HG03565 (cell line): ENCODE measurements around the gene MYPN.

ENCODE experiments used
- ATAC-seq: cut with Tn5 transposase; IDR thresholded peaks from one replicate; pipeline ENCODE4 v1.9.1; 2021; ENCODE audit warnings: mild to moderate bottlenecking, moderate library complexity; ENCODE audit not compliant: unreplicated experiment

The MYPN gene

DNA sequence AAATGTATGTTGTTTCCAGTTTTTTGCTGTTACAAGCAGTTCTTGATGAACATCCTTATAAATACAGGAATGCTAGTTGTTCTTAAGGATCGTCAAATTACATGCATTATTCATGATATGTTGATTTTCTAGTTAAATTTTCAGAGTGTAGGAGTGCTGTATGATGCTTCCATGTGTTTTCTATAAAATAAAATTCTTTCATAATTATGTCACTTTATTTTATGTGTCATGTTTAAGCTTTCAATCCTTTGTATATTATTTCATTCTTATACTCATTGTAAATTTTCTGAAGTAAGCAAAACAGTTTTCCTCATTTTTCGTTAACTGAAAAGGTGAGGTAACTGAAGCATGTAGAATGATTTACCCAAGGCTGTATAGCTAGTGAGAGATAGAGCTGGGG lies 16.8 kb upstream of the MYPN start:
- ATAC-seq: no peak

DNA sequence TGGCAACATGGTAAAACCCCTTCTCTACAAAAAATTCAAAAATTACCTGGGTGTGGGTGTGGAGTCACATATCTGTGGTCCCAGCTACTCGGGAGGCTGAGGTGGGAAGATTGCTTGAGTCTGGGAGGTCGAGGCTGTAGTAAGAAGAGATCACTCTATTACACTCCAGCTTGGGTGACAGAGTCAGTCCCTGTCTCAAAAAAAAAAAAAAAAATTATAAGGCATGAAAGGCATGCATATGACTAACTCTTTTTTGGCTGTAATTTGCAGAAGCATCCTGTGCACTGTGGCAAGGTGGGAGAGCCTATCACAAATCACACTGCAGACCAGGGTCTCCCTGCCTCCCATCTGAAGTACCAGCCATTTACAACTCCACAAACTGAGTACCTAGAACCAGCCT lies 14.1 kb upstream of the MYPN start:
- ATAC-seq: no peak

DNA sequence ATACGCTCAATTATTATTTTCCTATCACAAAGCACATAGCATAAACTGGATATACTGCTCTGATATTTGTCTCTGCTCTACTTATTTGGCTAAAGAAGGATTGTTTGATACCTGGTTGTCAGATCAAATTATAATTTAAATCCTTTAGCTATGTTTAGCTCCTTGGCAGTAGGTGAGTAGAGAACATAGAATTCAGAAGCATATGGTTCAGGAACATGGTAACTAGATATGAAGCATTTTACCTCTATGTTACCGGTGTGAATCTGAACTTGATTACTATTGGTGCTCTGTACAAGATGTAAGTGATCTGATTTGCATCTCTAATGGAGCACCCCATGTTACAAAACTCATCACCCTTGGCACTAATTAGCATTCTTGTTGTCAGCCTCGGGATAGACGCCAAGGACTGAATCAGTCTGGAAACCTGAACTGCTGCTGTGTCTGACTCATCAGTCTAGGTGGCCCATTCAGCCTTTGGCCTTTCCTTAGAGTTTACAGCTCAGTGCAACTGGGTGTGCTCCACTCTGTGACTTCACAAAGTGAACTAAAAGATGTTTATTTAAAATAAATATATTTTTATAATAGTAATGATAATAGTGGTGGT lies 12.3 kb upstream of the MYPN start:
- no peak for ATAC-seq

DNA sequence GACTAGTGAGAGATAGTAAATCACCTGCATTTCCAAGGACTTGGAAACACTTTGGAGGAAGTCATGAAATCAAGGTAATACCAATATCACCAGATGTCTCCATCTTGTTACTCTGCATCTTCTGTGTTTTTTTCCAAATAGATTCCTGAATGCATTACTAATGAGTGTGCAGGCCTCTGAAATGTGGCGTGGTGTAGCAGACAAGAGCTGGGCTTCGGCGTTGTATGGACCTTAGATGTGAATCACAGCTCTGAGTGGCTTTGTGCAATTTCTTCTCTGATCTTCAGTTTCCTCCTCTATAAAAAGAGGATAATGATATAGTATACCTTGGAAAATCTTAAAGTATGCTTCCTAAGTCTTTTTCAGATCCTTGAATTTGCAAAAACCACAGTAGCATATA lies 9.6 kb upstream of the MYPN start:
- ATAC-seq: no peak

DNA sequence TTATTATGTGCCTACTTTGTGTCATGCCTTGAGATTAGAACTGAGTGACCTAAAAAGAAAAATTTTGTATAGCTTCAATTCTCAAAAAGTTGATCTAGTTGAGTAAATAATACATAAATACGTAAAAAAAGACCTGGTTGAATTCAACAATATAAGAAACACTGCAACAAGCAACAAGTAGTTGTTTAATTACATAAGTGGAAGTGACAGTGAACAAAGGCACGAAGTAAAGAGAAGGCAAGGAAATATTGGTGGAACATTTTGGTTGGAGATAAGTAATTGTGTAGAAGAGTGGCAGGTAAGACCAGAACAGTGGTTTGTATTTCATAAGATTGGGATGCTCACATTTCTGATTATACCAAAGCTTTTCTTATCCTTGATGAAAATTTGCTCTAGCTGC lies 8.2 kb upstream of the MYPN start:
- no peak for ATAC-seq

DNA sequence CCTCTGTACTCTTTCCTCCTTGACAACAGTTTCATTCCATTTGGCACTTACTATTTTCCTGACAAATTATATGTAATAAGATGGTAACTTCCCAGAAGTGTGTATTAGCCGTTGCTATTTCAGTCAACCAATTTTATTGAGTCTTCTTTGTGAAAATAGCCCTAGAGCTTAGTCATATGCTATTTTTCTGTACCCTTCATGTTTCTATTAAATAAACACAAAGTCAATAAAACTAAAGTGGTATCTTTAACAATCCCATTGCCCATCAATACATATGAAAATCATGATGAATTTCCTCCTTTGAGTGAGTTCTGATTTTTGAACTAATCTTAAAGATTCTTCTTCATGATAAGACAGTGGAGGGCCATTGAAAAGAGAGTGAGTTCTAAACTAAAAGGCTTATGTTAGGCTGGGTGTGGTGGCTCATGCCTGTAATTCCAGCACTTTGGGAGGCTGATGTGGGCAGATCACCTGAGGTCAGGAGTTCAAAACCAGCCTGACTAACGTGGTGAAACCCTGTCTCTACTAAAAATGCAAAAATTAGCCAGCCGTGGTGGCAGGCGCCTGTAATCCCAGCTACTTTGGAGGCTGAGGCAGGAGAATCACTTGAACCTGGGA lies 5.9 kb upstream of the MYPN start:
- ATAC-seq: no peak

DNA sequence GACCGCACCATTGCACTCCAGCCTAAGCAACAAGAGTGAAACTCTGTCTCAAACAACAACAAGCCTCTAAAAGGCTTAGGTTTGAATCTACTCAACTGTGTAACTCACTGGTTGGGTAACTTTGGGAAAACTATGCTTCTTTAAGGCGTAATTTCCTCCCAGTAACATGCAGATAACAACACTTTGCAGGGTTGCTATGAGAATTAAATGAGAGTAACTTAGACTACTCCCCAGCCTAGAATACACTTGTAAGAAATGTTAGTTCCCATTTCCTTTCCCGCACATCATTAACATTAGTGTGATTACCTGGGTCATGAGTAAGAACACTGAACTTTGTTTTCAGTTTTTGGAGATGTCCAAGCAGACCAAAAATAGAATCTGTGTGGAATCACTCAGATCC lies 5.4 kb upstream of the MYPN start:
- ATAC-seq: no peak

DNA sequence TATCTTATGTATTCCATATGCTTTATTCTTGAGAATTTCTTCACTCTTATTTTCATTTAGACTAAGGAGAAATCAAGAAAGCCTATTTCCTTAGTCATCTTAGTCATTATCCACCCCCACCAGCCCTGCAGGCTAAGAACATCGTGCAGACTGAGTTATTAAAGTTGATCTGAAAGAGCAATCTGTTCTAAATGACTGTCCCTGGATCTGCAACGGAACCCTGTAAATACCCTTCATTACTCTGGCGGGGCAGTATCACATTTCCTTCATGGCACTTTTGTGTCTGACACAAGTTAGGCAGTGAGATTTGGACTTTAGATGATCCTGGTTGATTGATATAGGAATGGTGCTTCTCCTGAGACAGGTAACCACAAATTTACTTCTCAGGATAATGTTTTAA lies 3.5 kb upstream of the MYPN start:
- ATAC-seq: no peak

DNA sequence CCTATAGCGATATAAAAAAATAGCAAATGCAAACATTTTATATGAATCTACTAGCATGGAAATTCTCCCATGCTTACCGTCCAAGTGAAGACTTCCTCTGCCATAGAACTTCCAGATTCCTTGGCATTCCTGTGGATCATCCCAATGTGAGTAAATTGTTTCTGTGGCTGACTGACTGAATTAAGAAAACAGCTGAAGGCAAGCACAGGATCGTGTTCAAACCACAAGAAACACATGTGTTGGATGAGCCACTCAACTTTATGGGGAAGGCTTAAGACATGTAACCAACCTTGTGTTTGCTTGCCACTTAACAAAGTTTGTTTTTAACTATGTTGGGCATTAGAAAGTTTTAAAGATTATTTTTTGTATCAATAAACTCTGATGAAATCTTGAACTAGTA lies 2.6 kb upstream of the MYPN start:
- ATAC-seq: no peak

DNA sequence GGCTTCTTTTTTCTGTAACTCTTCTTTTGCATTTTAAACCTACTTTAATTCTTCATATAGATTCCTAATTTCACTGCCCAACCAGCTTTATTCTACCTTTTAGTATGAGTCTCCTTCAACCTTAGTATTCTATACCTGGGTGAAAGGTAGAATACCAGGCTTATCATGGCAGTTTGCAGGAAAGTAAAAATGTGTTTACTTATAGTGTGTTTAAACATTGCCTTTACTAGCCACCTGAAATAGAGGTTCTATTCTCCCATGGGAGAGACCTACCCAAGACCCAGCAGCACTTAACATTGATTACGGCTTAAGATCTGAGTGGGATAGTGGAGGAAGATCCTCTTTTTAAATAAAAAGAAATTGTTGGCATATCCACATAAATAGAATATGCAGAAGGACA lies 1.6 kb upstream of the MYPN start:
- ATAC-seq: no peak

DNA sequence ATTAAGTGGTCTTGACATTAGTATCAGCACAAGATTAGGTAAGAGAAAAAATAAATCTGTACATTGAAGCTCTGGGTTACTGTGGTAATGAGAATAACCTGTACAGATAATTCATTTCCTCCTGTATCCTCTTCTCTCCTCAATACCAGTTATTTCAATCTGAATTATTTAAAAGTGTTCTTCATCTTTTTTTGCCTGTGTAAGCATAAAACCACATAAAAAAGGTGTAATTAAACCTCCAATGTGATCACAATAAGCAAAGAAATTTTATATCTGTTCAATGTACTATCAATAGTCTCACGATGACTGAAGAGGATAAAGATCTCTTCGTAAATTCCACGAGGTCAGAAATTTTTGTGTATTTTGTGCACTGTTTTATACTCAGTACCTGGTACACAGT lies 1.2 kb upstream of the MYPN start:
- ATAC-seq: no peak

DNA sequence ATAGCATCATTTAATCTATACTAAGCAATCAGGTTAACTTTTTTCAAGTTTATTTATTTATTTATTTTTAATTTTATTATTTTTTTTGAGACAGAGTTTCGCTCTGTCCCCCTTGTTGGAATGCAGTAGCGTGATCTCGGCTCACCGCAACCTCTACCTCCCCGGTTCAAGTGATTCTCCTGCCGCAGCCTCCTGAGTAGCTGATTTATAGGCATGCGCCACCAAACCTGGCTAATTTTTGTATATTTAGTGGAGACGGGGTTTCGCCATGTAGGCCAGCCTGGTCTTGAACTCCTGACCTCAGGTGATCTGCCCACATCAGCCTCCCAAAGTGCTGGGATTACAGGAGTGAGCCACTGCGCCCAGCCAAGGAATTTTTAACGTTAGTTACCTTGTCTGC lies 635 bp upstream of the MYPN start:
- ATAC-seq: no peak

DNA sequence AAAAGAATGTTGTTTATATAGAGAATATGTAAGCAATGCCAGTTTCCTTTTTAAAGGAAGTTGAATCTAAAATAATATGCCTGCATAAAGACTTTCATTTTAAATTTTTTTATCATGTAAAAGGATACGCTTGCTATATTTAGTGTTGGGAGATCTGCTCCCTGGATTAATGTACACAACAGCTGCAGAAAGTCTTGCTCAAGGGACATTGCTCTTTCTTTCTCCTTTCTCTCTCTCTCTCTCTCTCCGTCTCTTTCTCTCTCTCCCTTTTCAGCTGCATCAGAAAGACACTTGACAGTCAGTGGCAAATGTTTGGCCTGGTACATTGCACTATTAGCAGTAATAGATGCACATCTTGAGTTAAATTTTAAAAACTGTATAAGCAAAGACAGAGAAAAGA lies 739 bp downstream of the MYPN start:
- no peak for ATAC-seq

DNA sequence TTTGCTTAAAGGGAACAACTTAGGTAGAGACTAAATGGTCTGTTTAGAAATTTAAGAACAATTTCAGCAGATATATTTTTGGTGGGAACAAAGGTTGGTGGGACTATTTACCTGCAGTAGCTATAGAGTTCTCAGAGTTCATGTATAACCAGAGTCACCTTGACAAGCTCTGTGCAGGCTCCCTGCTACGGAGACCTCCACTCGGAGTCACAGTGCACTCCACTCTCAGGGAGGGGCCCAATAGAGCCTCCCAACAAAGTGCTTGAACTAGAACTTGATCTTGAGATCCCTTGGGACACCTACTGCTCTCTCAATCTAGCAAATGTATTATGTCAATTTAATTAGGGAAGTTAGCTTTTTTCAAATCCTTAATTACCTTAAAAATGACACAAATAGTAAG lies 2.3 kb downstream of the MYPN start:
- ATAC-seq: no peak

DNA sequence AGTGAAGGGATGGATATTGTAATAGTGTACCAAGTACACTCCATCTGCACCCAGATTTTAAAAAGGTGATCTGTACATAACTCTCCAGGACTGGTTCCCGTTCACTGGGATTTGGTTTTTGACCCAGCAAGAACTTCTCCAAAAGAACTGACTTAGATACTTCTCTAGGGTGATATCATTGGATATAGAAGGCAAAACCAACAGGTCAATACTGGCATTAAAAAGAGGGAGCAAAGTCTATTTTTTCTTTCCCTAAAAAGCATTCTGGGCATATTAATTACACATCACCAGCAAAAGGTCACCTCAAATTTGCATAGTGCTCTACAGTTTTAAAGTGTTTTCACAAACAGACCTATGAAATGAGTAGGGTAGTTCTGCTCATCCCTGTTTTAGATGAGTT lies 3.5 kb downstream of the MYPN start:
- ATAC-seq: no peak

DNA sequence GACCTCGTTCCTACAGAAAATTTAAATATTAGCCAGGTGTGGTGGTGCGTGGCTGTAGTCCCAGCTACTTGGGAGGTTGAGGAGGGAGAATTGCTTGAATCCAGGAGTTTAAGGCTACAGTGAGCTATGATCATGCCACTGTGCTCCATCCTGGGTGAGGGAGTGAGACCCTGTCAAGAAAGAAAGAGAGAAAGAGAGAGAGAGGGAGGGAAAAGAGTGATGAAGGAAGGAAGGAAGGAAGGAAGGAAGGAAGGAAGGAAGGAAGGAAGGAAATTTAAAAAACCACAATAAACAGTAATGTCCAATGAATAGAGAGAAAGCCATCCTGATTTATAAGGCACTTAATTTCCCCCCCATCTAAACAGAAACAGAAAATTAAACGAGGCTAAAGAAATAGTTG lies 9.4 kb downstream of the MYPN start:
- no peak for ATAC-seq

DNA sequence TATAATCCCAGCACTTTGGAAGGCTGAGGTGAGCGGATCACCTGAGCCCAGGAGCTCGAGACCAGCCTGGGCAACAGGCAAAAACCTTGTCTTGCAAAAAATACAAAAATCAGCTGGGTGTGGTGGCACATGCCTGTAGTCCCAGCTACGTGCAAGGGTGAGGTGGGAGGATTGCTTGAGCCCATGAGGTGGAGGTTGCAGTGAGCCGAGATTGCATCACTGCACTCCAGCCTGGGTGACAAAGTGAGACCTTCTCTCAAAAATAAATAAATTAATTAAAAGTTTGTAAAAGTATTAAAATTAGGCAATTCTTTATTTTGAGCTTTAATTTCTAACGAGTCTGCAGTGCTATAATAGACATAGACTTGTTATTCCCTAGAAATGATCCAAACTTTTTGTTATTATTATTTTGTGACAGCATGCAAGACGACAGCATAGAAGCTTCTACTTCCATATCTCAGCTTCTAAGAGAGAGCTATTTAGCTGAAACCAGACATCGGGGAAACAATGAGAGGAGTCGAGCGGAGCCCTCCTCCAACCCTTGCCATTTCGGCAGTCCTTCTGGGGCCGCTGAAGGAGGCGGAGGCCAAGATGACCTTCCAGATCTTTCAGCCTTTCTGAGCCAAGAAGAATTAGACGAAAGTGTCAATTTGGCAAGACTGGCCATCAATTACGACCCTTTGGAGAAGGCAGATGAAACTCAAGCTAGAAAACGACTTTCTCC lies 11.9 kb downstream of the MYPN start:
- ATAC-seq: no peak

DNA sequence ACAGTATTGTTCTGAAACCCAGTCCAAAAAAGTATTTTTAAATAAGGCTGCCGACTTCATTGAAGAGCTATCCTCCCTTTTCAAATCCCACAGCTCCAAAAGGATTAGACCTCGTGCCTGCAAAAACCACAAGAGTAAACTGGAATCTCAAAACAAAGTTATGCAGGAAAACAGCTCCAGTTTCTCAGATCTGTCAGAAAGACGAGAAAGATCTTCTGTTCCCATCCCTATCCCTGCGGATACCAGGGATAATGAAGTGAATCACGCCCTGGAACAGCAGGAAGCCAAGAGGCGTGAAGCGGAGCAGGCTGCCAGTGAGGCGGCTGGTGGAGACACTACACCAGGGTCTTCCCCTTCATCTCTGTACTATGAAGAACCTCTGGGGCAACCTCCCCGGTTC lies 12.6 kb downstream of the MYPN start:
- ATAC-seq: no peak

DNA sequence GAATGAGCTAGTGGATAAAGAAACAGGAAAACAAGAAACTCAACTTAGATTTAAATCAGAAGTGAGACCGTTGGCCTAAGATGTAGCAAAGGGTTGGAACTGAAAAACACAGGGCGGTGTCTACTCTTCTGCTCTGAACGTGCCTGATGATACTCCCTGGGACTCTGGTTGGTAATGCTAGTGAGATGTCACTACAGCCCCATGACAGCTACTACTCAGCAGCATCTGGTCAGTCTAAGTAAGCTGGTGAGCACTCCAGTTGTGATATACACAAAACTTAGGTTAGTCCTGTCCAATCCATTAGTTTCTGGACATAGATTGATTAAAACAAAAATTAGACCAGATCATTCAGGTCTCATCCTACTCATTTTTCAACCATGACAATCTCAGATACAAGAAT lies 15.4 kb downstream of the MYPN start:
- no peak for ATAC-seq

DNA sequence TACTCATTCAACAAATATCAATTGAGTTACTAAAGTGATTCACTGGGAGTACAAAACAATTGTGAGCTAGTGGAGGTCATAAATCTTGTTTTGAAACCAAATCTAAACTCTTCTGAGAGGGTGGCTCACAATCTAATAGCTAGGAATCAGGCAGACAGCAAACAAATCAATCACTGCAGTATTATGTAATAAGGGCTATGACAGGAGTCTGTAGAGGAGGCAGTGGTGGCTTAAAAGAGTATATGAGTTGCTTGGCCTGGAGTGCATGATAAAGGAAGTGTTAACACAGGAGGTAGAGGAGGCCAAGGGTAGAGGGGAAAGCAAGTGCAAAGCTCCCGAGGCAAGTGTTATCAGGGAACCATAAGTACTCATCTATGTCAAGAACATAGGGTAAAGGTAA lies 16.5 kb downstream of the MYPN start:
- no peak for ATAC-seq

DNA sequence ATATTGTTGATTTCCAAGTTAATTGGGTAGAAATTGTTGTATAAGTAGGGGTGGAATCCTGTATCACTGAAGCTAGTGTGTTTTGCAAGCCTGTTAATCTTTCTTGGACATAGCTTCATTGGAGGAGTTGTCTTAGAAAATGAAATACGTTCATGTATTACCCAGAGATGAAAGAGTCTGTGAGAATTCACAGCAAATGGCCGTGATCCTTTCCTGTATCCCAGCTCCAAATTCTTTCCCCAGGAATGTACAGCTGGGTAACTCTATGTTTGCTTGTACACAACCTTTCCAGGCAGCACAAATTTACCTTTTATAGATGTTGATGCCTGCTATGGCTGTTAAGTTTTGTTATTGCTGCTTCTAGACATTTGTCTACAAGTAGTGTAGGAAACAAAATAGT lies 18.7 kb downstream of the MYPN start:
- ATAC-seq: no peak

DNA sequence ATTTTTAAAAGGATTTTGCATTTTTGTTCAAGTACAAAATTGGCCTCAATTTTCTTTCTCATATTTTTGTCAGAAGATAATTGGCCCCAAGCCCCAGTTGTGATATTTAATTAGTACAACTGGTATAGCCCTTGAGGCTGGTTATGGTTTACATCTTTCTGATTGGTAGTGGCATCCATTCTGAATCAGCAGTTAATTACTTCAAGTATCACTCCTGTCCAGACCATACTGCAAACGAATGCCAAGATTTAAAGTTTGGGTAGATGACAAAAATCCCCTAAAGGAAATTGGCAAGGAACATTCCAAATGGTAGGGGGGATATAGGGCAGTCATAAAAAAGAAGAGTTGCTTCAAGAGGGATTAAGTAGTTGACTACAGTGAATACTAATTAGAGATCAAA lies 23.1 kb downstream of the MYPN start:
- ATAC-seq: no peak

DNA sequence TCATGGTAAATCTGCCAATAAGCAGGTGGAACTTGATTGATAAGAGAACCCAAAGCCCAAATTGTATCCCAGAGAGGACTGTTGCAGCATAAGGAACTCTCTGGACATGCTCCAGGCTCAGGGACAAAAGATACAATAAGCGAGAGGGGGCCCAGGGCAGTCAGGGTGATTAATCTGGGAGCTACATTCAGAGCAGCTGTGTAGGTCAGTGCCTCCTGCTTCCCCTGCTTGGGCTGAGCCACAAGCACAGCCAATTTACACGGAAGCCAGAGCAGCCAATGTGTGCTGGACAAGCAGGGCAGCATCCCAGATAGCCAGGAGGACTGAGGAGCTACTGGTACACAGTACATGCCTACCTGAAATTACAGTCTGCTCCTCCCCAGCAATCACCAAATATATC lies 24.2 kb downstream of the MYPN start:
- ATAC-seq: no peak
